Osteoblast (primary cell): ENCODE measurements around the gene MELTF. TPM values are rescaled to one million over a fixed set of nuclear protein-coding genes. Genes with fewer than 3 reads are reported as not detected.

Experiments used
- DNase-seq: peaks from one replicate; pipeline ENCODE4 v3.0.0; 2011; ENCODE audit warnings: low spot score, mixed read lengths; ENCODE audit not compliant: insufficient read length; ENCODE audit errors: missing footprints
- H2AFZ ChIP-seq: 2 replicates; pipeline ENCODE4 v1.6.0; 2011; ENCODE audit warnings: mild to moderate bottlenecking, low read length
- H3K27ac ChIP-seq: 2 replicates; pipeline ENCODE4 v1.5.1; 2011; ENCODE audit warnings: mild to moderate bottlenecking, low read depth, low read length, moderate library complexity
- H3K27me3 ChIP-seq: 2 replicates; pipeline ENCODE4 v1.6.0; 2012; ENCODE audit warnings: mild to moderate bottlenecking, control low read depth, inconsistent platforms, low read length, moderate library complexity; ENCODE audit not compliant: insufficient read depth
- H3K36me3 ChIP-seq: 2 replicates; pipeline ENCODE4 v1.5.1; 2011; ENCODE audit warnings: mild to moderate bottlenecking, low read length, control low read depth, moderate library complexity; ENCODE audit not compliant: insufficient read depth
- H3K4me1 ChIP-seq: 2 replicates; pipeline ENCODE4 v1.5.1; 2011; ENCODE audit warnings: mild to moderate bottlenecking, low read length, control low read depth, moderate library complexity; ENCODE audit not compliant: insufficient read depth
- H3K4me2 ChIP-seq: 2 replicates; pipeline ENCODE4 v1.6.0; 2011; ENCODE audit warnings: mild to moderate bottlenecking, low read length; ENCODE audit not compliant: insufficient read depth
- H3K4me3 ChIP-seq: fragments of 200-600 bp; sonication (generic); 3 replicates; pipeline ENCODE4 v1.5.1; 2012; ENCODE audit warnings: mild to moderate bottlenecking, low read length, inconsistent platforms; ENCODE audit not compliant: insufficient read depth
- H3K79me2 ChIP-seq: 2 replicates; pipeline ENCODE4 v1.6.0; 2012; ENCODE audit warnings: mild to moderate bottlenecking, low read length, control low read depth, inconsistent platforms; ENCODE audit not compliant: insufficient read depth
- H3K9me3 ChIP-seq: 2 replicates; pipeline ENCODE4 v1.5.1; 2011; ENCODE audit warnings: low read depth, low read length, control low read depth
- H4K20me1 ChIP-seq: 2 replicates; pipeline ENCODE4 v1.6.0; 2012; ENCODE audit warnings: mild to moderate bottlenecking, low read length, control low read depth; ENCODE audit not compliant: insufficient read depth
- total RNA-seq: library from RNA; depleted of rRNA; stranded (reverse); fragments of >200 nt; gene quantifications from 2 replicates; pipeline ENCODE4 v1.2.3, GENCODE V29; 2012
- TF ChIP-seq, protein P1 (sequence below): IDR thresholded peaks from 2 replicates; pipeline ENCODE4 v1.5.1; 2011; ENCODE audit warnings: mild to moderate bottlenecking, low read depth, low read length, moderate library complexity; ENCODE audit errors: extremely low read depth

Gene MELTF
- total RNA-seq, 1 donor: 5.1 TPM

DNA sequence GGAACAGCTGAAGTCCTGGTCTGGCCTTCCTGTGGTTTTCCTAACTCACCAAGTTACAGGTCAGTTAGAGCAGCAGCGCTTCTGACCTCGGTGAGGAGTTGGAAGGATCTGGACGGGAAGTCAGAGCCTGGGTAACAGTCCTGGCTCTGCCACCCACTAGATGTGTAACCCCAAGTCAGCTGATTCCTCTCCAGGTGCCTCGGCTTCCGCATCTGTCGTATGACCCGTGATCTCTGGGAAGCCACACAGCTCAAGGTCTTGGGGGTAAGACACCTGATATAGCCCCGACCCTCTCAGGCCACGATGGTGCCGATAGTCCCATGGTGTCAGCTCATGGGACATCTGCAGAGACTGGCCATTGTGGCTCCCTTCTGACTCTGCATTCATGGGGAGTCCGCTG is 52.7 kb downstream of the MELTF start:
- H2AFZ ChIP-seq: no peak overlapping the region
- no peak overlapping the region for H3K4me2 ChIP-seq
- no peaks in the 10 kb centered on the region for H3K27me3 ChIP-seq
- TF ChIP-seq, protein P1, sequence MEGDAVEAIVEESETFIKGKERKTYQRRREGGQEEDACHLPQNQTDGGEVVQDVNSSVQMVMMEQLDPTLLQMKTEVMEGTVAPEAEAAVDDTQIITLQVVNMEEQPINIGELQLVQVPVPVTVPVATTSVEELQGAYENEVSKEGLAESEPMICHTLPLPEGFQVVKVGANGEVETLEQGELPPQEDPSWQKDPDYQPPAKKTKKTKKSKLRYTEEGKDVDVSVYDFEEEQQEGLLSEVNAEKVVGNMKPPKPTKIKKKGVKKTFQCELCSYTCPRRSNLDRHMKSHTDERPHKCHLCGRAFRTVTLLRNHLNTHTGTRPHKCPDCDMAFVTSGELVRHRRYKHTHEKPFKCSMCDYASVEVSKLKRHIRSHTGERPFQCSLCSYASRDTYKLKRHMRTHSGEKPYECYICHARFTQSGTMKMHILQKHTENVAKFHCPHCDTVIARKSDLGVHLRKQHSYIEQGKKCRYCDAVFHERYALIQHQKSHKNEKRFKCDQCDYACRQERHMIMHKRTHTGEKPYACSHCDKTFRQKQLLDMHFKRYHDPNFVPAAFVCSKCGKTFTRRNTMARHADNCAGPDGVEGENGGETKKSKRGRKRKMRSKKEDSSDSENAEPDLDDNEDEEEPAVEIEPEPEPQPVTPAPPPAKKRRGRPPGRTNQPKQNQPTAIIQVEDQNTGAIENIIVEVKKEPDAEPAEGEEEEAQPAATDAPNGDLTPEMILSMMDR: no peak
- no peak for DNase-seq
- H3K27ac ChIP-seq: no peak overlapping the region
- no peak overlapping the region for H3K4me3 ChIP-seq
- no peaks in the 10 kb centered on the region for H3K36me3 ChIP-seq
- no peaks in the 10 kb centered on the region for H3K9me3 ChIP-seq
- no peaks in the 10 kb centered on the region for H4K20me1 ChIP-seq
- no peaks in the 10 kb centered on the region for H3K79me2 ChIP-seq
- H3K4me1 ChIP-seq: peaks cover 10% of the 10 kb centered on the region

DNA sequence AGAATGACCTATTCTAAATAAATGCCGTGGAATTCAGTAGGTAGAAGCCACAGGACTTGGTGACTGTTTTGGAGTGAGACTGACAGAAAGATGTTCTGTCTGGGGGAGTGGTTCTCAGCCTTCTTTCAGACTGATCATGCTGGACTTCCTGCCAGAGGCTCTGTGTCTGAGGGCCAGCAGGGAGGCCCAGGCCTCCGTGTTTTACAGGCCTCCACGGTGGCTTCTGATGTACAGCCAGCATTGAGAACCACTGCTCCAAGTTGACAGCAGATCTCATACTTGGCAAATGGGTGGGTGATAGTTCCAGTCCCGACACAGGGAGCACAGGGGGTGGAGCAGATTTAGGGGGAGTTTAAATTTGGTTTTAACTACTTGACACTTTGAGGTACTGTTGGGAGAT is 54.3 kb downstream of the MELTF start:
- no peak for DNase-seq
- no peak overlapping the region for H2AFZ ChIP-seq
- no peak overlapping the region for H3K4me3 ChIP-seq
- peaks cover 14% of the 10 kb centered on the region for H3K4me1 ChIP-seq
- no peaks in the 10 kb centered on the region for H3K27me3 ChIP-seq
- no peaks in the 10 kb centered on the region for H3K9me3 ChIP-seq
- no peaks in the 10 kb centered on the region for H3K36me3 ChIP-seq
- no peak overlapping the region for H3K4me2 ChIP-seq
- H3K27ac ChIP-seq: no peak overlapping the region
- no peaks in the 10 kb centered on the region for H4K20me1 ChIP-seq
- TF ChIP-seq, protein P1: no peak
- no peaks in the 10 kb centered on the region for H3K79me2 ChIP-seq

DNA sequence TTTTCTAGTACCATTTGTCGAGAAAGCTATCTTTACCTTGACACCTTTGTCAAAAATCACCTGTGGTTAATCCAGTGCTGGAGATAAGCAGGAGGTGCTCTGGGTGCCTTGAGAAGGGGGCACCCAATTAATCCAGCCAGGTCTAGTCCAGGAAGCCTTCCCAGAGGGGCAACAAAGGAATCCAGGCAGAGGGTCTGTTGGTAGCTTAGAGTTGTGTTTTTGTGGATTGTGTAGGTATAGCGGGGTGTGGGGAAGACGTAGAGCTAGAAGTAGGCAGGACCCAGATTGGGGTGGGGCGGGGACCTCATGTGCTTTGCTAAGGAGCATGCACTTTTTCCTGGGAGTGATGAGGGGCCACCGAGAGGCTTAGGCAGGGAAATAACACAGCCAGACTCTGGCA is 55.0 kb downstream of the MELTF start:
- H3K4me2 ChIP-seq: no peak overlapping the region
- no peaks in the 10 kb centered on the region for H4K20me1 ChIP-seq
- no peak for DNase-seq
- H3K36me3 ChIP-seq: no peaks in the 10 kb centered on the region
- no peaks in the 10 kb centered on the region for H3K9me3 ChIP-seq
- H3K27me3 ChIP-seq: no peaks in the 10 kb centered on the region
- H3K4me3 ChIP-seq: no peak overlapping the region
- TF ChIP-seq, protein P1: no peak
- H2AFZ ChIP-seq: no peak overlapping the region
- peaks cover 12% of the 10 kb centered on the region for H3K4me1 ChIP-seq
- H3K79me2 ChIP-seq: no peaks in the 10 kb centered on the region
- no peak overlapping the region for H3K27ac ChIP-seq

DNA sequence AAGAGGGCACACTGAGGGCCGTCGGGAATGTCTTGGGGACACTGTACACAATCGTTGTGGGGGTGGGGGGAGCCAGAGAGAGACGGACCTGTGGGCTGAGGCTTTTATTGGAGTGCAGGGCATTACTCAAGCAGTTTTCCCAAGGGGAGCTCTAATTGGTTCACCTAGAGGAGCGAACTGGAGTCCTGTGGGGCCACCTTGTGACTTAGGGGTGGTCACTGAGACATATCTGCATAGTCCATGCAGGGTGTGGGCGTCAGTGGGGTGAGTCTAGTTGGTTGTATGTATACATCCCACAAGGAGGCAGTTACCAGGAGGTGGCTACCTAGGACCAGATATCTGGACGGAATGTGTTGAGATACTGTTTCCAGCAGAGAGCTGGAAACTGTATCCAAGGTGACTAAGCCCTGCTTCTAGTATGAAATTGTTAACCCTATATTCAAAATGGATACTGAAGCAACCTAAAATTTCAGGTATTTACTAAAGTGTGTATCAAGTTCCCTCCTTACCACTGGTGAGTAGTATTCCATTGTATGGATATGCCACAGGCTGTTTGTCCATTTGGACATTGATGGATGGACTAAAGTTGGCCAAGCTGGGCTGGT is 58.4 kb downstream of the MELTF start:
- H3K4me3 ChIP-seq: no peak overlapping the region
- H3K27ac ChIP-seq: no peak overlapping the region
- H3K79me2 ChIP-seq: no peaks in the 10 kb centered on the region
- no peak overlapping the region for H3K4me2 ChIP-seq
- no peaks in the 10 kb centered on the region for H3K9me3 ChIP-seq
- H3K27me3 ChIP-seq: no peaks in the 10 kb centered on the region
- H3K4me1 ChIP-seq: peaks cover 11% of the 10 kb centered on the region
- no peaks in the 10 kb centered on the region for H4K20me1 ChIP-seq
- no peaks in the 10 kb centered on the region for H3K36me3 ChIP-seq
- TF ChIP-seq, protein P1: no peak
- DNase-seq: peak; percentile 43
- H2AFZ ChIP-seq: no peak overlapping the region
